ENCODE results near the gene SNAP25.

DNA sequence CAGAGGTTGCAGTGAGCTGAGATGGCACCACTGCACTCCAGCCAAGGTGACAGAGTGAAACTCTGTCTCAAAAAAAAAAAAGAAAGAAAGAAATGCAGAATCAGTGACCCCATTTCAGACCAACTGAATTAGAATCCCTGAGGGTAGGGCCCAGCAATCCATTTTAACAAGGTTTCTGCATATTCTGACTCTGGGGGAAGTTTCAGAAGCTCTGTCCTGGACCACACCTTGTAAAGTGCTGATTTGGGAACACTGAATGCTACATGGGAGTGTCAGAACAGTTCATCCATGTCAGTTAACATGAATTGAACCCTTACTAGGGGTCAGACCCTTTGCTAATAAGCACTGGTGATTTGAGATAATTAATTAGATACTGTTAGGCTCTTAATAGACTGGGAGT, 52.0 kb downstream of the SNAP25 start:
- no peak for TF ChIP-seq CTCF (IDR thresholded peaks at IDR 0.05; ENCODE audit: low read depth, low read length, poor library complexity, severe bottlenecking)
- no peak for TF ChIP-seq EZH2phosphoT487 (IDR thresholded peaks at IDR 0.05; ENCODE audit: borderline replicate concordance, low read length)
